Stimulated activated CD4-positive, alpha-beta T cell treated with anti-CD3 and anti-CD28 coated beads, Interleukin-2, amount 100 ng/mL, for 48 hours (primary cell): ENCODE results near the gene CHM.
"Not testable (repeated sequence)": the region's sequence is repeated elsewhere in the genome, so short reads cannot be mapped to it uniquely, and the experiment has no call there.

Source experiments
- DNase-seq, 2 donors: peaks; one replicate each; pipeline ENCODE4 v3.0.0-alpha.2; 2020

The CHM gene

DNA sequence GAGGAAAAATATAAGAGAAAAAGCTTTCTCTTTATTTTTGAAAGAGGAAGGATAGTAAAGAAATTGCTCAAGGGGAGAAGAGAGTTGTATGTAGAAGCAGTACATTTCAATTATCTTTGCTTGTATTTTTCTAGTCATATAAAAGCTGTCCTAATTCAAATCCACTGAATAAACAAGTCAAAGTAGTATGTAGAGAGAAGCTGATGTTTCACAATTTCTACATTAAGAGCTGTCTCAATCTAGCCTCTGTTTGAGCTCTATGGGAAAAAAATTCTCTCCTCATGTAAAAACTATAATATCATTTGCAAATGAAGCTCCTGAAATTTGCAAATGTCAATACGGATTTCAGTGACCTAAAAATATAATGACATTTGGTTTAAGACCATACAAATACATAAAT lies 52.6 kb downstream of the CHM start:
- DNase-seq: no peak

- DNase-seq: no peak
Observed at GRCh38 chrX:85994228-85994627, 53.1 kb downstream of the CHM start.

DNA sequence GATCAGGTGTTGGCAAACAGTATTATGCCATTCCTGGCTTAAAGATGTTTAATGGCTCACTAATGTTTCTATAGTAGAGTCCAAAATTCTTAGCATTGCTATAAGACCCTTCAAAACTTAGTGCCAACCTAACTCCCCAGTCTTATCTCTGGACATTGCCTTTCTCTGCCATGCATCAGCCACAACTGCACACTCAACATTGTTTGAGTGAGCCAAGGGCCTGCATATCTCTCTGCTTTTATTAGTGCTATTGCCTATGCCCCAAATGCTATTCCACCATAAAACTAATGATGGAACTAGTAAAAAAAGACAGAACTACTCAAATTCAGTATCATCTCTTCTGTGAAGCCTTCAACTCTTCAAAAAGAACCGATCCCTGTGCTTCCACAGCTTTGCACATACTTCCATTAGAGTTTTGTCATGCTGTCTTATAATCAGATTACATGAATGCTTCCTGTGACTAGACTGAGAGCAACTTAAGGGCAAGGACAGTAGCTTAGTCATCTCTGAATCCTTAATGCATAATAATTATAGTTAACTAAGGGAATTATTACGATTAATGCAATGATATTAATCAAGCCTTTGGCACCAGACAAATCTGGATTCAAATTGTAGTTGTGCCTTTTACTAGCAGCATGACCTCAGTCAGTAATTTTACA lies 53.7 kb downstream of the CHM start:
- DNase-seq: no peak

DNA sequence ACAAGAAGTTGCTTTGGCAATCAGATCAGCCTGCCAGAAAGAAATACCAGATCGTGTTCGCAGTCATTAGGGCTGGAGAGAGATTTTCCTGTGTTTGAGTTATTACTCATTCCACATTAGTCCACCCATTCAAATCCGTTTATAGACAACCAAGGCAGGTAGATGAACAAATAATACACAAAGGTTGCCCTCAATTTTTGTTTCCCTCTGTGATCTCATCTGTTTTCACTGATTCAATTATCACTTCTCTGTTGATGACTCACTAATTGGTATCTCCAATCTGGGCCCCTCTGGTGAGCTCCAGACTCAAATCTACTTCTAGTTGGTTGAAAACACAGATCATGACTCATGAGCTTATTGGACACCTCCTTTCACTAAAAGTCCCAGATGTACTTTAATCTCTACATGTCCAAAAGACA lies 54.5 kb downstream of the CHM start:
- DNase-seq: no peak

GRCh38 chrX:85988353-85988752 lies 59.0 kb downstream of the CHM start:
- DNase-seq: no peak

DNA sequence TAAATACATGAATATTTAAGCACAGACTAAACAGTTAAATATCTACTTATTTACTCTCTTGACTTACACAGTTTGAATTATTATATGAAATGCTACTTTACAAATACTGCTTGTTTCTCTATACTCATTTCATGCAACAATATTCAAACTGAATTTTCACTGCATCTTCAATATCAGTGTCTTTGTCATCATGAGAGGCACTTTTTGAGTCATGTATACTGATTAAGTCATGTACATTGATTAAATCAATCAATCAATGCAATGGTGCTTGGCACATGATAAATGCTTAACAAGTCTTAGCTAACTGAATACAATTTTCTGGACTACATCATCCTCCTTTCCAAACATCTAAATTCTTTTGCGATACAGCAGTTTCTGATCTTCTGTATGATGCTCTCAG lies 67.1 kb downstream of the CHM start:
- no peak for DNase-seq

DNA sequence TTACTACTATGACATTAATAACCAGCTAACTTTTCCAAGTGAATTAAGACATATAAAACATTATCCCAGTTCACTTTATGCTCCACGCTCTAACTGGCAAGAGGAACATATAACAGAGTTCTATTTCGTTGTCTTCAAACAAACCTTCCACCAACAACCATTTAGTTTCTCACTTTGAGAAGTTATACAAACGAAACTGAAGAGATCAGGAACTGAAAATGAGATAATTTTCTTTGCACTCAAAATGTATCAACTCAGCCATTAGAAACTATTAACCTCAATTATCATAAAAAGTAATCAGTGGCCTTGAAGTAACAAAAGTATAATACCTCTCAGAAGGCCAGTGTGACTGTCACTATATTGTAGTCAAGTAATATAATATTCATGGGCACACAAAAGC lies 70.1 kb downstream of the CHM start:
- DNase-seq: no peak

DNA sequence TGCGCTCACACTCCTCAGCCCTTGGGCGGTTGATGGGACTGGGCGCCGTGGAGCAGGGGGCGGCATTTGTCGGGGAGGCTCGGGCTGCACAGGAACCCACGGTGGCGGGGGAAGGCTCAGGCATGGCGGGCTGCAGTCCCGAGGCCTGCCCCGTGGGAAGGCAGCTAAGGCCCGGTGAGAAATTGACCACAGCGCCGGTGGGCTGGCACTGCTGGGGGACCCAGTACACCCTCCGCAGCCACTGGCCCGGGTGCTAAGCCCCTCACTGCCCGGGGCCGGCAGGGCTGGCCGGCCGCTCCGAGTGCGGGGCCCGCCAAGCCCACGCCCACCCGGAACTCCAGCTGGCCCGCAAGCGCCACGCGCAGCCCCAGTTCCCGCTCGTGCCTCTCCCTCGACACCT lies 75.0 kb downstream of the CHM start:
- DNase-seq: not testable (repeated sequence)

- DNase-seq: no peak
Observed at GRCh38 chrX:85964744-85965143, 82.6 kb downstream of the CHM start.

GRCh38 chrX:85963736-85964135 lies 83.6 kb downstream of the CHM start:
- DNase-seq: no peak

DNA sequence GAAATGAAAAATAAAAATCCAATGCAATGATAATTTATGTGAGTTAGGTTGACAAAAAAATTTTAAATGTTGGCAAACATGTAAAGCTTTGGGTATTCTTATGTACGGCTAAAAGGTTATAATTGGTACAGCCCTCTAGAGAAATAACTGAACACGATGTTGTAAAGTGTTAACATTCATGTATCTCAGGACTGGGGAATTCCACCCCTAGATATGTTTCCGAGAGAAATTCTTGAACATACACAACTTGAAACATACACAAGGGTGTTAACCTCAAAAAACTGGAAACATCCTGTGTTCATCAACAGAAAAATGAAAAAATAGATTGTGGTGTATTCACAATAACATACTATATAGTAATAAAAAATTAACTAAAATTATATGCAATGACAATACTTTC lies 91.8 kb downstream of the CHM start:
- DNase-seq: no peak

GRCh38 chrX:85944751-85945150 lies 102.6 kb downstream of the CHM start:
- not testable (repeated sequence) for DNase-seq

GRCh38 chrX:85941275-85941674 lies 106.1 kb downstream of the CHM start:
- no peak for DNase-seq

- DNase-seq: not testable (repeated sequence)
Observed at GRCh38 chrX:85939942-85940341, 107.4 kb downstream of the CHM start.

DNA sequence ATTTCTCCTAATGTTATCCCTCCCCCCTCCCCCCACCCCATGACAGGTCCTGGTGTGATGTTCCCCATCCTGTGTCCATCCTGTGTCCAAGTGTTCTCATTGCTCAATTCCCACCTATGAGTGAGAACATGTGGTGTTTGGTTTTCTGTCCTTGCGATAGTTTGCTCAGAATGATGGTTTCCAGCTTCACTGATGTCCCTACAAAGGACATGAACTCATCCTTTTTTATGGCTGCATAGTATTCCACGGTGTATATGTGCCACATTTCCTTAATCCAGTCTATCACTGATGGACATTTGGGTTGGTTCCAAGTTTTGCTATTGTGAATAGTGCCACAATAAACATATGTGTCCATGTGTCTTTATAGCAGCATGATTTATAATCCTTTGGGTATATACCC lies 113.0 kb downstream of the CHM start:
- DNase-seq: not testable (repeated sequence)

DNA sequence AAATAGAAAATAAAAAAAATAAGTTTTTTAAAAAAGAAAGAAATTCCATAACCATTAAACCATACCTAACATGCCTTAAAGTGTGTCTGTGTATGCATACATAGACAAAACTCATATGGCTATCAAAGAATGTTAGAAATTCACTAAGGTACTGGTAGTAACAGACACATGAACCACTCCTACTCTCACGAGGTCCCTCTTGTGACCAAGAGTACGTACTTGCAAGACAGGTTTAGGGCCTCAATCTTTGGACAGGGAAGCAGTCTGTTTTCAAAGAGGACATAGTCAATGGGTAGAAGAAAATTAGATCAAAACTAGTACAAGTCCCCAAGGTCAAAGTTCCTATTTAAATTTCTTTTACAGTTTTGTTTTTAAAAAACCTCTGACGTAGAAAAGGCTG lies 117.3 kb downstream of the CHM start:
- no peak for DNase-seq

DNA sequence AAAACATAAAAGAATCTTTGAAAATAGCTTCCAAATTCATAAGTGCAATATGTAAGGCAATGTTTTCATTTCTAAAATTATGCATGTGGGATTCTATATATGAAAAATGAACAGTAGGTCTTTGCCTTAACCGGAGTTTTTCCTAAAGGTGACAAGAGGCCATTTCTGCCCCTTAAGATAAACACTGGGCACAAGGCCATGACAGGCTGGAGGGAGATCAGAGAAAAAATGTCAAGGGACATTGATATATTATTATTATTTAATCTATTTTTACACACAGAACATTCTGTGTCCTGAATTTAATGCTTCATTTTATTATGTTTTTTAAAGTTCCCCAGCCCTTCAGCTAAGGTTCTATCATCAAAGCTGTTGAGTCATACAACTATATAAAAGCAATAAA lies 118.8 kb downstream of the CHM start:
- no peak for DNase-seq

GRCh38 chrX:85927740-85928139 lies 119.6 kb downstream of the CHM start:
- no peak for DNase-seq

DNA sequence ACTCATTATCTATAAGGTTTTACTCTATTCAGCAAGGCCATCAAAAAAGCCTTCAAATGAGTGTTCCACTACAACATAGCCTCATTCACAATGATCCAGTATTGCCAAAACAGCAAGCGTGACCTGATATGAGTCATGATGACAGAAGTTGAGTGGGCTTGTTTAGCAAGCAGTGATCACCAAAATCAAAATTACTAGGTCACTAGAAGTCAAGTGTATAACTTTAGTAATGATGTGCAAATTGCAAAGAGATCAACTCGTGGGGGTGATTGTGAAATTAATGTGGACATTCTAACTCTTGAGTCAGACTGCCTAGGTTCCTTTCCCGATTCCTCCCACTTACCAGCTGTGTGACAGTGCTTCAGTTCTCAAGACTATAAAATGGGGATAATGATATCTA lies 124.5 kb downstream of the CHM start:
- DNase-seq: no peak

DNA sequence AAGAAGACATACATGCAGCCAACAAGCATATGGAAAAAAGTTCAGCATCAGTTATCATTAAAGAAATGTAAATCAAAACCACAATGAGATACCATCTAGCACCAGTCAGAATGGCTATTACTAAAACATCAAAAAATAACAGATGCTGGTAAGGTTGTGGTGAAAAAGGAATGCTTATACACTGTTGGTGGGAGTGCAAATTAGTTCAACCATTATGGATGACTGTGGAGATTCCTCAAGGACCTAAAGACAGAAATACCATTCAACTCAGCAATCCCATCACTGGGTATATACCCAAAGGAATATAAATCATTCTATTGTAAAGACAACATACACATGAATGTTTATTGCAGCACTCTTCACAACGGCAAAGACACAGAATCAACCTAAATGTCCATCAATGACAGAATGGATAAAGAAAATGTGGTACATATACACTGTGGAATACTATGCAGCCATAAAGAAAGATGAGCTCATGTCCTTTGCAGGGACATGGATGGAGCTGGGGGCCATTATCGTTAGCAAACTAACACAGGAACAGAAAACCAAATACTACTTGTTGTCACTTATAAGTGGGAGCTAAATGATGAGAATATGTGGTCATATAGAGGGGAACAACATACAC lies 130.6 kb downstream of the CHM start:
- not testable (repeated sequence) for DNase-seq

- no peak for DNase-seq
Observed at GRCh38 chrX:85914431-85914830, 132.9 kb downstream of the CHM start.

- no peak for DNase-seq
Observed at GRCh38 chrX:85907316-85907715, 140.0 kb downstream of the CHM start.

DNA sequence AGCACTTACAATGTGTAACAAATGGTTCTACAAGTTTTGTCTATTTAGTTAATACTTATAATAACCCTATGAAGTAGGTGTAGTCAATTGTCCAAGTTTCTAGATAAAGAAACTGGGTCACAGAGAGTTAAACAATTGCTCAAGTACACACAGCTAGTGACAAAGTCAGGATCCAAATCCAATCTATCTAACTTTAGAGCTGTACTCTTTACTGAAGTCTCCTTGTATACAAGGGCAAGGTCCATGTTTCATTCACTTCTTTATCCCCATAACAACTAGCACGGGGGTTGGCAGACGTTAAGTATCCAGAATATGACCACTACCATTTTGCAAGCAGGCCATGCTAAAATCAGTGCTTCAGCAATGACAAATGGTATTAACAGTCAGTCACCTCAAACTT lies 141.0 kb downstream of the CHM start:
- DNase-seq: no peak

DNA sequence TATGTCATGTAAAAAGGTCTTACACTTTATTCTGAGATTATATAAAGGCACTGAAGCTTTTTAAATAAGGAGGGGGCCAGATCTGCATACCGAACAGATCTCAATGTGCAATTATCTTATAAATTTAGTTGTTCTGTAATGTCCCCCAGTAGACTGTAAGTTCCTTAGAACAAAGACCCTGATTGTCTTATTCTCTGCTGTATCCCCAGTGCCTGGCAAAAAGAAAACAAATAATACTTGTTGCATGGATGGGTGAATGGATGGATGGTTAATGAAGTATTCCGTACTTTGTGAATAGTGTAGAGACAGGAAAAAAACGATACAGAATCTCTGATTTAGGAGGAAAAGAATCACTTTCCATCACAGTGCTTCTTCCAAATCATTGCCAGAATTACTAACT lies 141.5 kb downstream of the CHM start:
- no peak for DNase-seq
